Naive thymus-derived CD4-positive, alpha-beta T cell (primary cell): Measurements from ENCODE around the gene APBA2. TPM values are rescaled to one million over a fixed set of nuclear protein-coding genes. Genes with fewer than 3 reads are reported as not detected.

Experiments used
- ATAC-seq: fragments of 150-1000 bp; cut with Tn5 transposase; 2 replicates; pipeline ENCODE4 v1.10.0; 2021; ENCODE audit warnings: mild to moderate bottlenecking, moderate library complexity
- CTCF ChIA-PET: fragments of 350-600 bp; sonication (Branson Sonifier 250); formaldehyde crosslinking; loops from one replicate; lab custom pipeline; 2021; ENCODE audit warnings: antibody characterized with exemption; lab: Charles Lee
- POLR2A ChIA-PET: fragments of 350-600 bp; sonication (Branson Sonifier 250); formaldehyde crosslinking; loops from one replicate; lab custom pipeline; 2021; ENCODE audit warnings: antibody characterized with exemption, inconsistent platforms; lab: Charles Lee
- DNase-seq, 9 donors: peaks; one replicate each; pipeline versions ENCODE4 v3.0.0 to v3.0.0-alpha.2; 2020 to 2022; ENCODE audit warnings: mixed read lengths in 1 of 9
- H3K27ac ChIP-seq: one replicate; pipeline ENCODE4 v1.7.0; 2013; ENCODE audit warnings: mild to moderate bottlenecking, low read depth, low read length, moderate library complexity
- H3K27me3 ChIP-seq, 2 donors: one replicate each; pipeline ENCODE4 v1.7.0; 2013; ENCODE audit warnings: low read length in 2 of 2, mild to moderate bottlenecking in 2 of 2, moderate library complexity in 2 of 2; ENCODE audit not compliant: control insufficient read depth in 2 of 2, insufficient read depth in 2 of 2
- H3K36me3 ChIP-seq, 3 experiments: 1 replicate in 2 of 3; 2 replicates in 1 of 3; pipeline ENCODE4 v1.7.0; 2013; ENCODE audit warnings: low read length in 3 of 3, mild to moderate bottlenecking in 3 of 3, moderate library complexity in 1 of 3; ENCODE audit not compliant: insufficient read depth in 3 of 3, control insufficient read depth in 2 of 3
- H3K4me1 ChIP-seq, 2 donors: one replicate each; pipeline ENCODE4 v1.7.0; 2013; ENCODE audit warnings: low read length in 2 of 2, mild to moderate bottlenecking in 2 of 2, moderate library complexity in 1 of 2; ENCODE audit not compliant: control insufficient read depth in 2 of 2, insufficient read depth in 2 of 2
- H3K4me3 ChIP-seq: 2 replicates; pipeline ENCODE4 v1.7.0; 2013; ENCODE audit warnings: mild to moderate bottlenecking, low read length
- H3K9me3 ChIP-seq, 3 experiments: 1 replicate in 2 of 3; 2 replicates in 1 of 3; pipeline ENCODE4 v1.7.0; 2013; ENCODE audit warnings: low read length in 3 of 3; ENCODE audit not compliant: control insufficient read depth in 2 of 3
- H3K27ac Mint-ChIP-seq, 9 donors: one replicate each; pipeline ENCODE4 v1.8.0; 2020 to 2022; ENCODE audit warnings: mixed read lengths in 9 of 9, mild to moderate bottlenecking in 8 of 9, moderate library complexity in 5 of 9, inconsistent platforms in 2 of 9
- H3K27me3 Mint-ChIP-seq, 5 donors: one replicate each; pipeline ENCODE4 v1.8.0; 2021 to 2022; ENCODE audit warnings: mixed read lengths in 5 of 5, mild to moderate bottlenecking in 1 of 5
- H3K36me3 Mint-ChIP-seq, 5 donors: one replicate each; pipeline ENCODE4 v1.8.0; 2020 to 2022; ENCODE audit warnings: mixed read lengths in 5 of 5, mild to moderate bottlenecking in 3 of 5, inconsistent platforms in 1 of 5
- H3K4me1 Mint-ChIP-seq, 7 donors: one replicate each; pipeline ENCODE4 v1.8.0; 2020 to 2022; ENCODE audit warnings: mixed read lengths in 7 of 7, mild to moderate bottlenecking in 3 of 7, inconsistent platforms in 1 of 7
- H3K4me3 Mint-ChIP-seq, 10 donors: one replicate each; pipeline ENCODE4 v1.8.0; 2020 to 2022; ENCODE audit warnings: mild to moderate bottlenecking in 10 of 10, mixed read lengths in 10 of 10, moderate library complexity in 6 of 10, inconsistent platforms in 2 of 10
- H3K9me3 Mint-ChIP-seq, 11 donors: one replicate each; pipeline ENCODE4 v1.8.0; 2020 to 2022; ENCODE audit warnings: mixed read lengths in 11 of 11, mild to moderate bottlenecking in 4 of 11, inconsistent platforms in 1 of 11, moderate library complexity in 1 of 11
- intact Hi-C, 2 donors: fragments of 100-400 bp; cut with micrococcal nuclease; formaldehyde crosslinking; loops; one replicate each; pipeline ENCODE4 v1.15.1; 2023
- polyA plus RNA-seq, 2 donors: library from polyadenylated mRNA; unstranded; fragments of 300-500 nt; fragmentation: Illumina TruSeq; gene quantifications; one replicate each; pipeline ENCODE4 v1.2.3, GENCODE V29; 2021
- total RNA-seq, 6 experiments: library from RNA in 5 of 6; stranded (reverse) in 5 of 6; gene quantifications; 1 replicate in 5 of 6; 2 replicates in 1 of 6; pipeline ENCODE4 v1.2.3 and lab custom pipeline; 2021 to 2026

The APBA2 gene
- total and polyA plus RNA-seq, 7 experiments from 2014 or later: 7.7 to 139 (median 110) TPM

DNA sequence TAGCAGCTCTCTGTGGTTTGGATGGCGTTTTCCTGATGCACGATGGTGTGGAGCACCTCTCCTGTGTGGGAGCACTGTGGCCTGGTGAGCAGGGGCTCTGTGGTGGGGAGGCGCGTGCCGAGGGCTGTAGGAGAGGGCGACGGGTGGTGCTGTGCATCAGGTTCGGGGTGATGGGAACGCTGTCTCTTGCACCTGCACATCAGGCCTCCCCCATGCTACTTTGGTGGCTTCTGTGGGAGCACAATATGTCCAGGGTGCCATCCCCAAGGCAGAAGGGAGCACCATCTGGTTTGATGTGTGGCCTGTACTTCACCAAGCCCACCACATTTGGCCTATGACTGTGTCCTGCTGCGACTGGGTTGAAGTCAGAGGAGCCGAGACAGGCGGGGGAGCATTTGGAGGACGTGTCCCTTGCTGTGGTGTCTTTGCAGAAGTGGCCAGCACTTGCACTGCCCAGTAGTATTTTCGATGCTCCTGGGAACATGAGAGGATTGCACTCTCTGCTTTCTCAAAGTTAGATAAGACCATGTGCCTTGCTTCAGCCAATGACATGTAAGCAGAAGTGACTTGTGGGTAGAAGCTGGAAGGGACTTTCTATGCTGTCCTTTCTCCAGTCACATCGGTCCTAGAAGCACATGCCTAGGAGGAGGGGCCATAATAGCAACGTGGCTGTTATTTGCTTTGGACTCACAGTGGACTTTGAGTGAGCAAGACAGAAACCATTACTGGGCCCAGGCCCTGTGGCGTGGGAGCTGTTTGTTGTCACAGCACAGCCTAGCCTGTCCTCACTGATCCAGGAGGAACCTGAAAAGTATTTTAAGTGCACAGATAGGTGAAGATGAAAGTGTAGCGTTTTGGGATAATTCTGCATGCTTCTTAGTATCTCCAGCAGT is 72.1 kb downstream of the APBA2 start:
- Histone ChIP-seq H3K4me1 (peaks cover 22 to 31% of the 10 kb centered on the region in 2 donors), H3K36me3 (peaks cover 0 to 6% (median 0%) of the 10 kb centered on the region in 3 experiments), H3K4me3 (no peak overlapping the region), H3K27ac (no peak overlapping the region), H3K27me3 (no peaks in the 10 kb centered on the region), H3K9me3 (no peaks in the 10 kb centered on the region)
- Mint-ChIP-seq H3K4me1 (peaks cover 10 to 79% (median 70%) of the 10 kb centered on the region in 7 donors), H3K27me3 (no peaks in the 10 kb centered on the region), H3K36me3 (peaks cover 0 to 17% (median 6%) of the 10 kb centered on the region in 5 donors), H3K27ac (peak overlapping the region in 7 of 9 donors; percentile 43 to 85 (median 72)), H3K4me3 (peak overlapping the region in 1 of 10 donors; percentile 25), H3K9me3 (peaks cover 0 to 2% (median 0%) of the 10 kb centered on the region in 11 donors)
- no peak for DNase-seq
- ATAC-seq: no peak
- ChIA-PET POLR2A (interaction anchor here (1.1 kb wide), 1 partner anchor 16 kb away, joined by 3 read pairs; no protein-coding TSS in a partner anchor), CTCF (no interaction called here)
- intact Hi-C loops: no loop called here

DNA sequence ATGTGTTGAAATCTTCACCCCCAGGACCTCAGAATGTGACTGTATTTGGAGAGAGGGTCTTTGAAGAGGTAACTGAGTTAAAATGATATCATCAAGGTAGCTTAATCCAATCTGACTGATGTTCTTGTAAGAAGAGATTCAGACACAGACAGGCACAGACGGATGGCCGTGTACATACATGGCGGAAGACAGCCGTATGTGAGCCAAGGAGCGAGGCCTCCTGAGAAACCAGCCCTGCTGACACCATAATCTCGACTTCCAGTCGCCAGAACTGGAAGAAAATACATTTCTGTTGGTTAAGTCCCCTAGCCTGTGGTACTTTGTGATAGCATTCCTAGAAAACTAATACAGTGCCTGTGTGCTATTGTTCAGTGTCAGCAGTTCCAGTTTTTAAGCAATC is 73.6 kb downstream of the APBA2 start:
- peaks cover 16 to 17% of the 10 kb centered on the region in 2 donors for H3K4me1 ChIP-seq
- H3K27ac Mint-ChIP-seq: peak overlapping the region in 7 of 9 donors; percentile 4 to 85 (median 26)
- ChIA-PET CTCF (interaction anchor here (0.9 kb wide), 1 partner anchor 15 kb away, joined by 3 read pairs; no protein-coding TSS in a partner anchor), POLR2A (no interaction called here)
- no peaks in the 10 kb centered on the region for H3K27me3 Mint-ChIP-seq
- ATAC-seq (no peak), DNase-seq (no peak)
- H3K4me3 Mint-ChIP-seq: no peak overlapping the region
- intact Hi-C loops: no loop called here
- peaks cover 10 to 74% (median 60%) of the 10 kb centered on the region in 7 donors for H3K4me1 Mint-ChIP-seq
- H3K36me3 ChIP-seq: peaks cover 0 to 6% (median 0%) of the 10 kb centered on the region in 3 experiments
- peaks cover 0 to 2% (median 0%) of the 10 kb centered on the region in 11 donors for H3K9me3 Mint-ChIP-seq
- H3K27me3 ChIP-seq: no peaks in the 10 kb centered on the region
- H3K4me3 ChIP-seq: no peak overlapping the region
- no peaks in the 10 kb centered on the region for H3K9me3 ChIP-seq
- H3K27ac ChIP-seq: no peak overlapping the region
- H3K36me3 Mint-ChIP-seq: peaks cover 0 to 23% (median 13%) of the 10 kb centered on the region in 5 donors

DNA sequence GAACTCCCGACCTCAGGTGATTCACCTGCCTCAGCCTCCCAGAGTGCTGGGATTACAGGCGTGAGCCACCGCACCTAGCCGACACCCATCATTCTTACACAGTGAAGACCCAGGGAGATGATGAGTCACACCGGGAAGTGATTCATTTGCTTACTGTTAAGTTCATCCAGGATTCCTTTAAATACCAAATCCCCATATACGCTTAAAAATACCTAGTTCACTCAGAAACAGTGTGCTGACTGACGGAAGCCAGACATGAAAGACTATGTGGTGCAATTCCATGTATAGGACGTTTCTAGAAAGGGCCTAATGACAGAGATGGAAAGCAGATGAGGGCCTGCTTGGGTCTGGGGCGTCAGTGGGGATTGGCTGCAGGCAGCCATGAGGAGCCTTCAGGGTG is 75.2 kb downstream of the APBA2 start:
- Mint-ChIP-seq H3K4me1 (peaks cover 0 to 71% (median 56%) of the 10 kb centered on the region in 7 donors), H3K27ac (peak overlapping the region in 6 of 9 donors; percentile 25 to 86 (median 60)), H3K4me3 (no peak overlapping the region), H3K27me3 (no peaks in the 10 kb centered on the region), H3K36me3 (peaks cover 0 to 28% (median 13%) of the 10 kb centered on the region in 5 donors), H3K9me3 (peaks cover 0 to 2% (median 0%) of the 10 kb centered on the region in 11 donors)
- CTCF ChIA-PET: no interaction called here
- H3K27ac ChIP-seq: no peak overlapping the region
- peaks cover 0 to 6% (median 0%) of the 10 kb centered on the region in 3 experiments for H3K36me3 ChIP-seq
- H3K9me3 ChIP-seq: no peaks in the 10 kb centered on the region
- H3K4me3 ChIP-seq: no peak overlapping the region
- H3K27me3 ChIP-seq: no peaks in the 10 kb centered on the region
- POLR2A ChIA-PET: no interaction called here
- DNase-seq: no peak
- intact Hi-C loops: no loop called here
- no peak for ATAC-seq
- peaks cover 0 to under 1% of the 10 kb centered on the region in 2 donors for H3K4me1 ChIP-seq

DNA sequence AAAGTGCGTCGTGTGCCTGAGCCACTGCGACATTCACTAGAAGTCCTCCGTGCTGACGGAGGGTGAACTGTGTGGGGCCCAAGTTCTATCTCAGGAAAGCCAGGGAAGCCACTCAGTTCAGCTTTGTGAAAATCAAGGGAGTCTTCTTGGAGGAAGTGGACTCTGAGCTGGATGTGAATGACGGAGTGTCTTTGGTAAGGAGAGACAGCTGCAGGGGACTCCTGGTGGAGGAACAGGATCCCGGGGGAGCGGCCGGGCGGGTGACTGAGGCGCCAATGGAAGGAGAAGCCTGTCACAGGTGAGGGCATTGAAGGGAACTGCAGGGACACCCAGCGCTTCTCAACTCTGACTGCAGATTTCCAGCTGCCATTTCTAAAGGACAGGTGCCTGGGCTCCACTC is 75.6 kb downstream of the APBA2 start:
- no peak overlapping the region for H3K4me3 ChIP-seq
- Mint-ChIP-seq H3K36me3 (peaks cover 0 to 28% (median 13%) of the 10 kb centered on the region in 5 donors), H3K27ac (peak overlapping the region in 4 of 9 donors; percentile 25 to 86 (median 73)), H3K27me3 (no peaks in the 10 kb centered on the region), H3K9me3 (peaks cover 0 to 2% (median 0%) of the 10 kb centered on the region in 11 donors), H3K4me1 (peaks cover 0 to 71% (median 56%) of the 10 kb centered on the region in 7 donors), H3K4me3 (no peak overlapping the region)
- H3K4me1 ChIP-seq: no peaks in the 10 kb centered on the region
- DNase-seq (no peak), ATAC-seq (no peak)
- peaks cover 0 to 6% (median 0%) of the 10 kb centered on the region in 3 experiments for H3K36me3 ChIP-seq
- H3K9me3 ChIP-seq: no peaks in the 10 kb centered on the region
- intact Hi-C loops: no loop called here
- H3K27me3 ChIP-seq: no peaks in the 10 kb centered on the region
- no peak overlapping the region for H3K27ac ChIP-seq
- ChIA-PET CTCF (no interaction called here), POLR2A (no interaction called here)

DNA sequence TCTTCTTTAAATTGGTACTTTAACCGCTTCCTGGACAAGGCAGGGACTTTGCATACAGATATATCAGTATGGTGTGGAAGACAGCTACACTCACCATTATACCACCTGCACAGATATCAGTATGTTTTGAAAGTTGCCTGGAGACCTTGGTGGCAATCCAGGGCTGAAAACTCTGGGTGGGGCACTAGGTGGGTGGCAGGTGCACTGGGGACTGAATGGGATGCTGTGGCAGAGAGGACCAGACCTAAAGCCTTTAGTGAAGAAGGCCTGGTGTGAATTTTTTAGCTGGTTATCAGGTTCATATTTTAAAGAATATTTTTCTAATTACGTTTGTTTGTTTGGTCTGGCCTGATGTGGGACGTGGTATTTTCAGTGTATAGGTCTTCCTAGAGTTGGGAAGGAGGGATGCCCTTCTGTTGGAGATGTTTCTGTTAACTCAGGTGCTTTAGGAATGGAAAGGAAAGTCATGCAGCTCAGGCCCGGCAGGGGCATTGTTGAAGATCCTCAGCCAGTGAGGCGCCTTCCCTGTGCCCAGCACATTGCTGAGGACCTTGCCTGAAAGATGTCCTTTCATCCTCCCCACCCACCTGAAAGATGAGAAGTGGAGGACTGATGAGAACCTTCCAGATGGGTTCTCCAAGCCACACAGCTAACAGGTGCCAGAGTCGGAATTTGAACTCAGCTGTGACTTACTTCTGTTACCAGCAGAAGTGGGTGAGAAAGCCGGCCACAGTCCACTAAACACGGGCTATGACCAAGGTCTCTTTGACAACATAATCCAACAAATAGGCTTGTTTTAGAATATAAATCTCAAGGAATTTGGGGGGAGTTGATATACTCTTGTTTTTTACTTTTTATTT is 77.3 kb downstream of the APBA2 start:
- Histone ChIP-seq H3K36me3 (peaks cover 0 to 6% (median 0%) of the 10 kb centered on the region in 3 experiments), H3K4me1 (no peaks in the 10 kb centered on the region), H3K27ac (no peak overlapping the region), H3K4me3 (no peak overlapping the region), H3K9me3 (no peaks in the 10 kb centered on the region), H3K27me3 (no peaks in the 10 kb centered on the region)
- peaks cover 0 to 2% (median 0%) of the 10 kb centered on the region in 11 donors for H3K9me3 Mint-ChIP-seq
- ChIA-PET CTCF (no interaction called here), POLR2A (interaction anchor here (0.7 kb wide), 1 partner anchor 84 kb away, joined by 4 read pairs; no protein-coding TSS in a partner anchor)
- peaks cover 0 to 1% (median 0%) of the 10 kb centered on the region in 5 donors for H3K27me3 Mint-ChIP-seq
- intact Hi-C loops: no loop called here
- H3K27ac Mint-ChIP-seq: peak overlapping the region in 3 of 9 donors; percentile 34 to 59 (median 54)
- H3K4me1 Mint-ChIP-seq: peaks cover 0 to 73% (median 55%) of the 10 kb centered on the region in 7 donors
- DNase-seq (no peak), ATAC-seq (no peak)
- peak overlapping the region in 1 of 10 donors; percentile 27 for H3K4me3 Mint-ChIP-seq
- H3K36me3 Mint-ChIP-seq: peaks cover 0 to 28% (median 16%) of the 10 kb centered on the region in 5 donors

DNA sequence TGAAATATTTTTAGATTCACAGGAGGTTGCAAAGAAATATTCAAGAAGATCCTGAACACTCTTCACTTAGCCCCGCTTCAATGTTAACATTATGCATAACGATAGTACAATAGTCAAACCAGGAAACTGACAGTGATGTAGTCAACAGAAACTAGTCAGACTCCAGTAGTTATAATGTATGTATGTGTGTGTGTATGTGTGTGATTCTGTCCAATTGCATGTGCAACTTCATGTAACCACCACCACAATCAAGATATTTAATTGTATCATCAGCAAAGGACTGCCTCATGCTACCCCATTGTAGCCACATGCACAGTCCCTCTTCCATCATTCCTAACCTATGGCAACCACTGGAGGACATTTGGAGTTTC is 77.9 kb downstream of the APBA2 start:
- peaks cover 0 to 6% (median 0%) of the 10 kb centered on the region in 3 experiments for H3K36me3 ChIP-seq
- no peak for ATAC-seq
- H3K27ac ChIP-seq: no peak overlapping the region

More for the DNA sequence above, 77.9 kb downstream of the APBA2 start:
- Mint-ChIP-seq H3K27me3 (peaks cover 0 to 1% (median 0%) of the 10 kb centered on the region in 5 donors), H3K4me1 (peaks cover 0 to 72% (median 60%) of the 10 kb centered on the region in 7 donors), H3K4me3 (no peak overlapping the region), H3K9me3 (peaks cover 0 to 2% (median 0%) of the 10 kb centered on the region in 11 donors), H3K36me3 (peaks cover 0 to 35% (median 21%) of the 10 kb centered on the region in 5 donors), H3K27ac (peak overlapping the region in 3 of 9 donors; percentile 18 to 54 (median 34))
- H3K4me3 ChIP-seq: no peak overlapping the region
- no peak for DNase-seq
- ChIA-PET POLR2A (interaction anchor here (0.7 kb wide), 1 partner anchor 85 kb away, joined by 4 read pairs; no protein-coding TSS in a partner anchor), CTCF (interaction anchor here (0.7 kb wide), 1 partner anchor 12 kb away, joined by 5 read pairs; no protein-coding TSS in a partner anchor)
- no peaks in the 10 kb centered on the region for H3K27me3 ChIP-seq
- intact Hi-C loops: loop anchor here in 1 of 2 donors (2.0 kb wide), 1 partner anchor 15 kb away; no protein-coding TSS in a partner anchor
- H3K4me1 ChIP-seq: no peaks in the 10 kb centered on the region
- H3K9me3 ChIP-seq: no peaks in the 10 kb centered on the region
